Amniotic epithelial cell (primary cell): ENCODE data around the gene GP1BB.
A peak's percentile ranks its signal among the peaks of the same experiment; 100 is the strongest.
"Not testable (repeated sequence)": the region's sequence is repeated elsewhere in the genome, so short reads cannot be mapped to it uniquely, and the experiment has no call there.

Experiments used
- DNase-seq: peaks from one replicate; pipeline ENCODE4 v3.0.0-alpha.2; 2010; ENCODE audit warnings: low read depth

The GP1BB gene

DNA sequence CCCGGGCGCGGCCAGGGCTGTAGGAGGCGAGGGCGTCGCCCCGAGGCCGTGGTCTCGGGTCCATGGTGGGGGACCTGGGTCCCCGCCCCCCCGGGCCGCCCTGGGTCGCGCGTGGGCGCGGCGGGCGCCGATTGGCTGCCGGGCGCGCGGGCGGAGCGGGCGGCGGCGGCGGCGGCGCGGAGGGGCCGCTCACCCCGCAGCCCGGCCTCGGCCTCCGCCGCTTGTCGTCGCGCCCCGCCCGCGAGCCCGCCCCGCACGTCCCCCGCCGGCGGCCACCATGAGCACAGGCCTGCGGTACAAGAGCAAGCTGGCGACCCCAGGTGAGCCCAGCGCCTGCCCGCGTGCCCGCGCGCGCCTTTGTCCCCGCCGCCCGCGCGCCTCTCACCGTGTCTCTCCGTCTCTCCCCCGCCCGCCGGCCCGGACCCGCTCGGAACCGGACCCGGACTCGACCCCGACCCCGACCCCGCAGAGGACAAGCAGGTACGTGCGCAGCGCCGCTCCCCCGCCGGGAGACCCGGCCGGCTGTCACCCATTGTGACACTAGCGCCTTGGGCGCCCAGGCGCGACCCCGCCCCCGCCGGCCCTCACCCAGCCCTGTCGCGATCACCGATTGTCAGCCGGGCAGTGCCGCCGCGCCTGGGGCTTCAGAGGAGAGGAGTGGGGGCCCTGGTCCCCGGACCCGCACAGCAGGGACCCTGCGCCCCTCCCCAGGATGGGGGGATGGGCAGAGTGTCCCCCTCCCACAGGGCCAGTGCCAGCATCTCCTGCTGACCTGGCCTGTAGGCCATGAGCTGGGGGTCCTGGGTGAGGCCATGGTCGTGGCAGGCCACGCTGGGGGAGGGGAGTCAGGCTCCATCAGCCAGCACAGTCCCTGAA, 8.8 kb upstream of the GP1BB start, which contains the start of gene SEPTIN5:
SEPTIN5 (plus strand) TSS at position 192 of the 876 bp plus-strand sequence; CDS start at position 278, 86 bp downstream.
- DNase-seq = no peak

DNA sequence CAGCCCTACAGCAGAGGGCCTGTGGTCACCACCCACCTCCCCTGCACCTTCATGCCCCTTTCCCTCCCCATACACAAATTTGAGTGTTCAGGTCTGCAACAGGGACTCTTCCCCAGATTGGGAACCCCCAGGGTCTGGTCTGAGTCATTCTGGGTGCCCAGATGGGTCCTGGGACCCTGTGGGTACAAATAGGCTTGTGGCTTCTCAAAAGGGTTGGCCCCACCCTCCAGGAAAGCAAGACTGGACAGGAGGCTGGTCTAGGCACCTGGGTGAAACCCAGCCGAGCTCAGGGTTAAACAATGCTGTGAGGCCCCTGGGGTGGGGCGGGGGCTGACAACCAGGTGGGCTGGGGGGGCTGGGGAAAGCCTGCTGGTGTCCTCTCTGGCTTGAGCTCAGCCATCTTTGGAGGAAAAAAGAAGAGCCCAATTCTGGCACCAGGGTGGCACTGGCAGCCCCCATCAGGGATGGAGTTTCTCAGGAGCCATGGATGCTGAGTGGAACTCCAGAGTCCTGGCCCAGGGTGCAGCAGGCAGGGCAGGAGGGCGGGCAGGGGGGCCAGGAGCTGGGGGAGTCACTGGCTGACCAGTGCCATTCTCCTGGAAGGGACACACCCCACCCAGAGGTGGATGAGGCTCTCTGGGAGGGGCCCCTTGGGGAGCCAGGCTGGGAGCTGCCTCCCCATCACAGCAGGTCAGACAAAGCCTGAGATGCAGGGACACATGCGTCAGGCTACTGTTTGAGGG, 8.0 kb upstream of the GP1BB start:
- DNase-seq = no peak

DNA sequence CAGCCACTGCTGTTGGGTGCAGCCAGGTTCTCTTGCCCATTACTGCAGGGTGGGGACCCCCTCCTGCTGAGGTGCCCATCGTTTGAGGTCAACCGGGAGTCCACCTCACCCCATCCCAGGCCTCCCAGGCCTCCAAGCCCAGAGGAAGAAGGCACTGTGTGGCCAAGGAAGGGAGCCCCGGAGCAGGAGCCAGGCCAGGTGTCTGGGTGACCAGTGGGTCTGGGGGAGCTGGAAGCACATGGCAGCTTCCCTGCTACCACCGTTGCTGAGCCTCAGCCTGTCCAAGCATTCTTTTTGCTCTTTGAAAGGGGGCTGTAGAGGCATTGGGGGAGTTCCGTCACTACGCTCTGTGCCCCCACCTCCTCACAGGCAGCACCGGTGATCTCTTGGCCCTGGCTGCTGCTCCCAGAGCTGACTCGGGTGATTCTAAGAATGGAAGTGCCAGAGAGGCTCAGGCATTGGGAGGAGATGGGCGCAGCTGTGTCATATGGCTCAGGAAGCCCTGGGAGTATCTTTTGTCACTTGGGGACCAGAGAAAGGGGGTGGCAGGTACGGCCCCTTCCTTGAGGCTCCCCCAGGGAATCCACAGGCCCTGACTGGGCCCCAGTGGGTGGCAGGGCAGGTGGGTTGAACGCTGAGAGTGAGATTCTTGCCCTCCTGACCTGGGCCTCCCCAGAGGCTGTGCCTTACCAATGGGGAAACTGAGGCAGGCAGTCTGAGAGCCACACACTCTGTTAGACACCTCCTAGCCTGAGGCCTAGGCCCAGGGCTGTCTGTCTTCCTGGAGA, 7.1 kb upstream of the GP1BB start:
- DNase-seq = no peak

DNA sequence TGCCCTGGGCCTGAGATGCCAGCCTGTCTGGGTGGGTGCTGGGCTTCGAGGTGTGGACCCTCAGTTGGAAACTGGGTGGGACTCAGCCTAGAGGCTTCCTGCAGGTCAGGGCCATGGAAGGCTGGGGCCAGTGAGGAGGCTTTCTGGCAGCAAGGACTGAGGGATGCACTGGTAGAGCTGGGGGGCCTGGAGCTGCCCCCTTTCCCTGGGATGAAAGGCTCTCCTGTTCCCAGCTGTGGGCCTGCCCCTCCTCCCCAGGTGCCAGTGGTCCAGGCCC, 6.6 kb upstream of the GP1BB start:
- DNase-seq = no peak

DNA sequence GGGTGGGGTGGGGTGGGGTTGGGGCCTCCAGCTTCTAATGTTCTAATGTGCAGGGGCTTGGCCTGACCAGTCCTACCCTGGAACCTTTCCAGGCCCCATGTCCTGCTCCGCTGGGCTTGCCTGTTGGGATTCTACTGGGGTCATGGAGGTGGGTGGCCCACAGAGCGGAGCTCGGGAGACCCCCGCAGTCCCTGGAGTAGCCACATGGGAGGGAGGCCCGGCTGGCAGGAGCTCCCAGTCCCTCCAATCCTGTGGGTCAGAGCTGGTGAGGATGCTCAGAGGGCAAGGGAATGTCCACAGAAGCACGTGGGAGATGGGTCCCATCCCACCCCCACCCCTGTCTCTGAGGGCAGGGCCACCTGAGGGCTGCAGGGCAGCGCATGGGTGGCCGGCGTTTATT, 6.2 kb upstream of the GP1BB start:
- DNase-seq = no peak

DNA sequence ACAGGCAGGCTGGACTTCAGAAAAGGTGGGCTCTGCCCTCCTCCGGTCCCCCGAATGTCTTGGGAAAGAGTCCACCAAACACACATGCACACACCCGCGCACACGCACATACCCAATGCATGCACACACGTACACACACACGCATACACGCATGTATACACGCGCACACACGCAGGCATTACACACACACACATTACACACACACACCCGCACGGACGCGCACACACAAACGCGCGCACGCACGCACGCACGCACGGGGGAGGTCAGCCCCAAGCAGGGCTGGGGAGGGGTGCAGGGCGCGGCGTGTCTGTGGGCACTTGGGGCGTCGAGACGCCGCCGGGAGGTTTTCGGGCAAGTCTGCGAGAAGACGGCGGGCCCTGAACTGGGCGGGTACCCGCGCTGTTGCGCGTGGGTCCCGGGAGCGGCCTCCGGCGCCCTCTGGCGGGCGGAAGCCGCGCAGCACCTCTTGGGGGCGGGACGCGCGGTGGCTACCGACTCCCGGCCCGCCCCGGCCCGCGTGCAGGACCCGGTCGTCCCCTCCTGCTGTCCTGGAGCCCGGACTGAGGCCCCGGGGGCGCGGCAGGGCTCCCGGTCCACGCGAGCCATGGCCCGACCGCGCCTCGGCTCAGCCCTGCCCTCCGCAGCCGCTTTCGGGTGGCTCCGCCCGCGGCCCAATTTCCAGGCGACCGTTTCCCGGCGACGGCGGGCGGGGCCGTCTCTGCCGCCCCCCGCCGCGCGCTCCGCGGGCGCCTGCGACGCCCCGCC, 5.5 kb upstream of the GP1BB start:
- DNase-seq = peak; percentile 27

DNA sequence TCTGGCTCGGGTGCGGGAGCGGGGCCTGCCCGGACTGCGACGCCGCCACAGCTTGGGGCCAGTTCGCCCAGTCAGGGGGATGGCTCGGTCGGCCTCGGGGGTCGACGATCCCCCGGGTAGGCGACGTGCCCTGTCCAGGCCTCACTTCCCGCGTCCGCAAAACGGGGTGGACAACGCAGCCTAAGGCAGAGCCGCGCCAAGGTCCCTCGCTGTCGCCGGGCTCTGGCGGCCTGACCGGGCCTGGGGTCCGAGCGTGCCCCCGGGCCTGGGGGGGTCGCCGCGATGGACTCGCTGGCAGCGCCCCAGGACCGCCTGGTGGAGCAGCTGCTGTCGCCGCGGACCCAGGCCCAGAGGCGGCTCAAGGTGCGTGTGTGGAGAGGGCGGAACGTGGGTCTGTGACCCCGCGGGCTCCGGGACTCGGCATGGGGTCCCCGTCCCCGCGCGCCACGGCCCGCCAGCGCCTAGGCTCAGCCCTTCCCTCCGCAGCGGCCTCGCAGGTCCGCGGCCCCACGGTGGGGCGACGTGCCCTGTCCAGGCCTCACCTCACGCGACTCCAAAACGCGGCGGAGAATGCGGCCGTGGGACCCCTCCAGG, 4.8 kb upstream of the GP1BB start:
- no peak for DNase-seq

DNA sequence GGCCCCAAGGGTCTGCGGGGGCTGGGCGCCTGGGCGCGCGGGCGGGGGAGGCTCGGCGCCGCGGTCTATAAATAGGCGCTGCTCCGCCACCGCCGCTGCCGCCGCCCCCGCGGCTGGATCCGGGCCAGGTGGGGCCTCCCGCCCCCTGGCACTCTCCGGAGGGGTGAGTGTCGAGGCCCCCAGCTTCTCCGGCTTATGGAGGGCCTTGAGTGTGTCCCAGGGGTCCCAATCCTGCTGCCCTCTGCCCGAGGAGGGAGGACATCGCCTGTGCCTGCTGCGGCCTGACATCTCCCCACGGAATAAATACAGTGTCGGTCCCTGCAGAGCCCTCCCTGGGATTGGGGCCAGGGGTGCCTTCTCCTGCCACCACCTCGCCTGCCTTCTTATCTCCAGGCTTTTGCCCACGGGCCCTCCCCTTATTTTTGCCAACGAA, 4.3 kb upstream of the GP1BB start:
- DNase-seq = no peak

DNA sequence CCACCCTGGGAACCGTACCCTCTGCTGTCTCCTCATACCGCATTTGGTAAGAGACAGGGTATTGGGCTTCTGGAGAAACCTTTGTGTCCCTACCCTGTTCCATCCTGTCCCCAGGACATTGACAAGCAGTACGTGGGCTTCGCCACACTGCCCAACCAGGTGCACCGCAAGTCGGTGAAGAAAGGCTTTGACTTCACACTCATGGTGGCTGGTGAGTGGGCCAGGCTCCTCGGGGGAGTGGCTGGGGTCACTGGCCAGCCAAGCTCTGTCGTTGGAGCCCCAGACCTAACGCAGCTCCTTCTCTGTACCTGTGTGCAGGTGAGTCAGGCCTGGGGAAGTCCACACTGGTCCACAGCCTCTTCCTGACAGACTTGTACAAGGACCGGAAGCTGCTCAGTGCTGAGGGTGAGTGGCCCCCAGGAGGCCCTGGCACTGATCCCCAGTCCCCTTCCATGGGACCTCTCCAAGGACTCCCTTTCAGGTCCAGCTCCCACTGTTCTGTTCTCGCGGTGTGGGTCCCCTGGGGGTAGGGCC, 3.8 kb upstream of the GP1BB start:
- DNase-seq = no peak

DNA sequence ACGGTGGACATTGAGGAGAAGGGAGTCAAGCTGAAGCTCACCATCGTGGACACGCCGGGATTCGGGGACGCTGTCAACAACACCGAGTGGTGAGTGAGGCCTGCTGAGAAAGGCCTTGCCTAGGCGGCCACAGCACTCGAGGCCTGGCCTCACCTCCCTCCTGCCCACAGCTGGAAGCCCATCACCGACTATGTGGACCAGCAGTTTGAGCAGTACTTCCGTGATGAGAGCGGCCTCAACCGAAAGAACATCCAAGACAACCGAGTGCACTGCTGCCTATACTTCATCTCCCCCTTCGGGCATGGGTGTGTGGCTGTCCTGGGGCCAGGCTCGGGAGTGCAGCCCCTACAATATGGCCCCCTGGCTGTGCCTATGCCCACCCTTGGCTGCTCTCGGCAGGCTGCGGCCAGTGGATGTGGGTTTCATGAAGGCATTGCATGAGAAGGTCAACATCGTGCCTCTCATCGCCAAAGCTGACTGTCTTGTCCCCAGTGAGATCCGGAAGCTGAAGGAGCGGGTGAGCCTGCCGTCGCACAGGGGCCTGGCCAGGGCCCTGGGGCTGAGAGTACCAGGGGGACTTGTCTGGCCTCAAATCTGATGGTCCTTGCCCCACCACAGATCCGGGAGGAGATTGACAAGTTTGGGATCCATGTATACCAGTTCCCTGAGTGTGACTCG, 3.0 kb upstream of the GP1BB start:
- DNase-seq = no peak

DNA sequence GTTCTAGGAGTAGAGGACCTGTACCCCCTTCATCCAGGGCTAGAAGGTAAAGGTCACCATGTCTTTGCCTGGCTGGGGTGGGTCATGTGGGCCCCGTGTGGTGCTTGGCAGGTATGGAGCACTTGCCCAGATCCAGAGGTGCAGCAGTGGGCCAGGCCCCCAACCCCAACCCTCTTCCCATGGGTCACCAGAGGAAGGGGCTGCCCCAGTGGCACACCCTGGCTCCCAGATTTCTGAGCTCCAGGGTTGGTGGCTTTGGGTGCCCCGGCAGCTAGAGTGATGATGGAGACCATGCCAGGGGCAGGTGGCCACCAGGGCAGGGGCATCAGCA, 2.4 kb upstream of the GP1BB start:
- no peak for DNase-seq

DNA sequence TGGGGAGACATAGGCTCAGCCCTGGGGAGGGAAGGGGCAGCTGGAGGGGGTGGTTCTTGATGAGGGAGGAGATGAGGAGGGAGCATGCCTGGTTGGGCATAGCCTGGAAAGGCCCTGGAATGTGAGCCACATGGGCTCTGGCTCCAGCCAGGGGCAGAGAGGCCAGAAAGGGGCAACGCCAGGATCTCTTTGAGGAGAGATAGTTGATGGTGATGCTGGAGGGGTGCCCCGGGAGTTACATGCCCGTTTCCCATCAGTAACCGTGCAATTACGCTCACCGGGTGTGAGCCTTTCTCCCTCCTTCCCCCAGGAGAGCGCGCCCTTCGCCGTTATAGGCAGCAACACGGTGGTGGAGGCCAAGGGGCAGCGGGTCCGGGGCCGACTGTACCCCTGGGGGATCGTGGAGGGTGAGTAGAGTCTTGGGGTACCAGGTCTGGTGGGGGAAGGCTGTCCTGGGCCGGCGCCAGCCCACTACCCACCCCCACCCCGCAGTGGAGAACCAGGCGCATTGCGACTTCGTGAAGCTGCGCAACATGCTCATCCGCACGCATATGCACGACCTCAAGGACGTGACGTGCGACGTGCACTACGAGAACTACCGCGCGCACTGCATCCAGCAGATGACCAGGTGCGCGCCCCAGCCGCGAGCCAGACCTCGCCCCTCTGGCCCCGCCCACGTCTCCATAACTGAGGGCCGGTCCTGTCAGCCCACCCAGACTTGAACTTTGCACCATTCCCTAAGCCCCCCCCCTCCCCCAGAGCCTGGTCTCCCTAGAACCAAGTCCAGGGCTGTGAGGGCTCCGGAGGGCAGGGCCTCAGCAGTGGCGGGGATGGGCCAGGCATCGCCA, 1.8 kb upstream of the GP1BB start:
- no peak for DNase-seq

DNA sequence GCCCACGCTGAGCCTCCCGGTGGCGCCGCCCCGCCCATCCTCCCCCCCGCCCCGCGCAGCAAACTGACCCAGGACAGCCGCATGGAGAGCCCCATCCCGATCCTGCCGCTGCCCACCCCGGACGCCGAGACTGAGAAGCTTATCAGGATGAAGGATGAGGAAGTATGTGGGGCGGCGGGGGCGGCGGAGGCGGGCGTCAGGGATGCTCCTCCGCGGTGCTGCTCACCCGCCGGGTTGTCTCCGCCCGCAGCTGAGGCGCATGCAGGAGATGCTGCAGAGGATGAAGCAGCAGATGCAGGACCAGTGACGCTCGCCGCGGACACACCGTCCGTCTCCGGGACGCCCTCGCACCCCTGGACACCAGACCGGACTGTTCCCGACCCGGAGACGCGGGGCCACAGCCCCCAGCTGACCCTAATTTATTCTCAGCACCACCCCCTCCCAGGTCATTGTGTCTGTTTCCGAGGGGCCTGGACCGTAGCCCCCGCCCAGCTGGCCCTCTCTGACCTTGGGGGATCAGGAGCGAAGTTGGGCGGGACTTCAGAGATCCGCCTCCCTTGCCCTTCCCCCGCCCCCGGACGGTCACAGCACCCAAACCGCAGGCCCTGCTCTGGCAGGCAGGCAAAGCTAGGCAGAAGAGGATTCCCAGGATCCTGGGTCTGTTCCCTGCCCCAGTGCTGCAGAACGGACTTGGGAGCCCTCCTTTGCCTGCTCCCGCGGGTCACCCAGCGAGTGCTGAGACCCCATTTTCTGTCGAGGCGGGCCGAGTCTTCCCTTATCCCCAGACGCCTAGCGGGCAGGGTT, 959 bp upstream of the GP1BB start:
- peak; percentile 15 for DNase-seq

DNA sequence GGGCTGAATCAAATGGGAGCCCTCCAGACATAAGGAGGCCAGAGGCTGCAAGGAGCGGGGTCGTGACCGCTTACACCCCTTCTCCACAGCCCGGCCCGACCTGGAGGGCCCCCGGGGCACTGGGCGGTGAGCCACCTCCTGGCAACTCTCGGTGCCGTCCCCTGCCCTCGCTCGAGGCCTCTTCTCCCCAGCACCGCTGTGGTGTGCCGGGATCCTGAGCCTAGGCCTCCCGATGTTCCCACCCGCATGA, 432 bp upstream of the GP1BB start:
- DNase-seq = no peak

DNA sequence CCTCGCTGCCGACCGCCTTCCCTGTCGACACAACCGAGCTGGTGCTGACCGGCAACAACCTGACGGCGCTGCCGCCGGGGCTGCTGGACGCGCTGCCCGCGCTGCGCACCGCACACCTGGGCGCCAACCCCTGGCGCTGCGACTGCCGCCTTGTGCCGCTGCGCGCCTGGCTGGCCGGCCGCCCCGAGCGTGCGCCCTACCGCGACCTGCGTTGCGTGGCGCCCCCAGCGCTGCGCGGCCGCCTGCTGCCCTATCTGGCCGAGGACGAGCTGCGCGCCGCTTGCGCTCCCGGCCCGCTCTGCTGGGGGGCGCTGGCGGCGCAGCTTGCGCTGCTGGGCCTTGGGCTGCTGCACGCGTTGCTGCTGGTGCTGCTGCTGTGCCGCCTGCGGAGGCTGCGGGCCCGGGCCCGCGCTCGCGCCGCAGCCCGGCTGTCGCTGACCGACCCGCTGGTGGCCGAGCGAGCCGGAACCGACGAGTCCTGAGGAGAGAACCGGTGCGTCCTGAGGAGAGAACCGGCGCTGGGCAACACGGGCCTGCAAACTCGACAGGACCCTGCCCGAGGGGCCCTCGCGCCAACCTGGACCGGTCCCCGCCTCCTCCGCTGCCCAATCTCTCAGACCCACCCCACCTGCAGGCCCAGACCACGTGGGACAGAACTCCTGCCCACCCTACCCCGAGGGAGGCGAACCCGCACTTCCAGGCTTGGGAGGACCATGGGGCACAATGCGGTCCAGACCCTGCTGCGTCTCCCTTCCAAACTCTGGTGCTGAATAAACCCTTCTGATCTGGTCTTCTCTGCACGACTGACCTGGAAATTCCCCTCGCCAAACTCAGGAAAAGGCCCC, 866 bp downstream of the GP1BB start:
- DNase-seq = peak; percentile 46

DNA sequence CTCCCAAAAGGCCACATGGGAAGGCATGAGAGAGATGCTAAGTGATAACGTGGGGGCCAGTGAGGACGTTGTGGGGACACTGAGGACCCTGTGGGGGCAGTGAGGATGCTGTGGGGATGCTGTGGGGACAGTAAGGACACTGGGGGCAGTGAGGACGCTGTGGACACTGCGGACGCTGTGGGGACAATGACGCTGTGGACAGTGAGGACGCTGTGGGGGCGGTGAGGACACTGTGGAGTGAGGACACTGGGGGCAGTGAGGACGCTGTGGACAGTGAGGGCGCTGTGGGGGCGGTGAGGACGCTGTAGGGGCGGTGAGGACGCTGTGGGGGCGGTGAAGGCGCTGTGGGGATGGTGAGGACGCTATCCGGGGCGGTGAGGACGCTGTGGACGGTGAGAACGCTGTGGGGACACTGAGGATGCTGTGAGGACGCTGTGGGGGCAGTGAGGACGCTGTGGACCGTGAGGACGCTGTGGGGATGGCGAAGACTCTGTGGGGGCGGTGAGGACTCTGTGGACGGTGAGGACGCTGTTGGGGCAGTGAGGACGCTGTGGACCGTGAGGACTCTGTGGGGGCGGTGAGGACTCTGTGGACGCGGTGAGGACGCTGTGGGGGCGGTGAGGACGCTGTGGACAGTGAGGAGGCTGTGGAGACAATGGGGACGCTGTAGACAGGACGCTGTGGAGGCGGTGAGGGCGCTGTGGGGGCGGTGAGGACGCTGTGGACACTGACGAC, 1.8 kb downstream of the GP1BB start:
- DNase-seq = no peak

DNA sequence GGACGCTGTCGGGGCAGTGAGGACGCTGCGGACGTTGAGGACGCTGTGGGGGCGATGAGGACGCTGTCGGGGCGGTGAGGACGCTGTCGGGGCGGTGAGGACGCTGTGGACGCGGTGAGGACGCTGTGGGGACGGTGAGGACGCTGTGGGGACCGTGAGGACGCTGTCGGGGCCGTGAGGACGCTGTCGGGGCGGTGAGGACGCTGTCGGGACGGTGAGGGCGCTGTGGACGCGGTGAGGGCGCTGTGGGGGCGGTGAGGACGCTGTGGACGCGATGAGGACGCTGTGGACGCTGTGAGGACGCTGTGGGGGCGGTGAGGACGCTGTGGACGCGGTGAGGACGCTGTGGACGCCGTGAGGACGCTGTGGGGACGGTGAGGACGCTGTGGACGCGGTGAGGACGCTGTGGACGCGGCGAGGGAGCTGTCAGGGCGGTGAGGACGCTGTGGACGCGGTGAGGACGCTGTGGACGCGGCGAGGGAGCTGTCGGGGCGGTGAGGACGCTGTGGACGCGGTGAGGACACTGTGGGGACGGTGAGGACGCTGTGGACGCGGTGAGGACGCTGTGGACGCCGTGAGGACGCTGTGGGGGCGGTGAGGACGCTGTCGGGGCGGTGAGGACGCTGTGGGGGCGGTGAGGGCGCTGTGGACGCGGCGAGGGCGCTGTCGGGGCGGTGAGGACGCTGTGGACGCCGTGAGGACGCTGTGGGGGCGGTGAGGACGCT, 2.9 kb downstream of the GP1BB start:
- not testable (repeated sequence) for DNase-seq
